H9 (cell line): ENCODE measurements around the gene NEMF. TPM values are rescaled to one million over a fixed set of nuclear protein-coding genes. Genes with fewer than 3 reads are reported as not detected.

ENCODE experiments used
- DNase-seq: peaks from one replicate; pipeline ENCODE4 v3.0.0-alpha.2; 2017
- H2AFZ ChIP-seq: one replicate; pipeline ENCODE4 v1.6.1; 2013; ENCODE audit warnings: mild to moderate bottlenecking, low read length, control low read depth, moderate library complexity
- H2AK5ac ChIP-seq: 2 replicates; pipeline ENCODE4 v1.6.1; 2013; ENCODE audit warnings: low read length, control low read depth, mixed read lengths; ENCODE audit not compliant: insufficient read length
- H2BK120ac ChIP-seq: one replicate; pipeline ENCODE4 v1.6.1; 2013; ENCODE audit warnings: low read depth, mild to moderate bottlenecking, low read length, control low read depth, inconsistent platforms; ENCODE audit not compliant: poor library complexity, severe bottlenecking
- H2BK12ac ChIP-seq: 2 replicates; pipeline ENCODE4 v1.6.1; 2013; ENCODE audit warnings: low read length, control low read depth, mixed read lengths, low read depth; ENCODE audit not compliant: insufficient read length
- H2BK15ac ChIP-seq: 2 replicates; pipeline ENCODE4 v1.6.1; 2013; ENCODE audit warnings: low read depth, low read length, control low read depth
- H2BK20ac ChIP-seq: one replicate; pipeline ENCODE4 v1.6.1; 2013; ENCODE audit warnings: low read depth, mild to moderate bottlenecking, low read length, control low read depth, inconsistent platforms; ENCODE audit not compliant: poor library complexity, severe bottlenecking
- H2BK5ac ChIP-seq: 2 replicates; pipeline ENCODE4 v1.6.1; 2013; ENCODE audit warnings: low read length, control low read depth, mixed read lengths; ENCODE audit not compliant: insufficient read length
- H3K14ac ChIP-seq: 2 replicates; pipeline ENCODE4 v1.6.1; 2013; ENCODE audit warnings: low read length, control low read depth; ENCODE audit not compliant: insufficient read depth
- H3K18ac ChIP-seq: 2 replicates; pipeline ENCODE4 v1.6.1; 2013; ENCODE audit warnings: low read depth, mild to moderate bottlenecking, mixed read lengths, low read length, control low read depth; ENCODE audit not compliant: insufficient read length
- H3K23ac ChIP-seq: 2 replicates; pipeline ENCODE4 v1.6.1; 2013; ENCODE audit warnings: low read length, control low read depth, mixed read lengths, low read depth; ENCODE audit not compliant: insufficient read length
- H3K23me2 ChIP-seq: 2 replicates; pipeline ENCODE4 v1.6.1; 2013; ENCODE audit warnings: low read depth, mild to moderate bottlenecking, mixed read lengths, low read length, control low read depth; ENCODE audit not compliant: insufficient read length, poor library complexity, severe bottlenecking
- H3K27ac ChIP-seq: 2 replicates; pipeline ENCODE4 v1.5.1; 2013; ENCODE audit warnings: low read length, control low read depth, mixed read lengths, low read depth; ENCODE audit not compliant: insufficient read length
- H3K27me3 ChIP-seq: 2 replicates; pipeline ENCODE4 v1.6.1; 2013; ENCODE audit warnings: low read length, control low read depth, inconsistent platforms; ENCODE audit not compliant: insufficient read depth
- H3K4ac ChIP-seq: 2 replicates; pipeline ENCODE4 v1.6.1; 2013; ENCODE audit warnings: low read depth, mild to moderate bottlenecking, control low read depth, inconsistent platforms, low read length, moderate library complexity
- H3K4me1 ChIP-seq: 2 replicates; pipeline ENCODE4 v1.6.1; 2013; ENCODE audit warnings: low read length, control low read depth, inconsistent platforms; ENCODE audit not compliant: insufficient read depth
- H3K4me2 ChIP-seq: 2 replicates; pipeline ENCODE4 v1.6.1; 2013; ENCODE audit warnings: low read length, control low read depth, mixed read lengths; ENCODE audit not compliant: insufficient read length, insufficient read depth
- H3K56ac ChIP-seq: 2 replicates; pipeline ENCODE4 v1.6.1; 2013; ENCODE audit warnings: low read depth, mild to moderate bottlenecking, mixed read lengths, low read length, control low read depth; ENCODE audit not compliant: insufficient read length
- H3K79me1 ChIP-seq: 2 replicates; pipeline ENCODE4 v1.6.1; 2013; ENCODE audit warnings: low read depth, mild to moderate bottlenecking, moderate library complexity, low read length, control low read depth, inconsistent platforms; ENCODE audit not compliant: insufficient read depth, poor library complexity, severe bottlenecking
- H3K79me2 ChIP-seq: 2 replicates; pipeline ENCODE4 v1.6.1; 2013; ENCODE audit warnings: low read length, control low read depth, inconsistent platforms; ENCODE audit not compliant: insufficient read depth
- H3K9ac ChIP-seq: 2 replicates; pipeline ENCODE4 v1.6.1; 2013; ENCODE audit warnings: low read length, control low read depth, mixed read lengths; ENCODE audit not compliant: insufficient read length; ENCODE audit errors: extremely low read depth
- H3K9me3 ChIP-seq: one replicate; pipeline ENCODE4 v1.6.1; 2013; ENCODE audit warnings: low read depth, low read length, inconsistent platforms; ENCODE audit not compliant: control insufficient read depth
- H3T11ph ChIP-seq: one replicate; pipeline ENCODE4 v1.6.1; 2013; ENCODE audit warnings: mild to moderate bottlenecking, low read length, control low read depth, inconsistent platforms
- H4K20me1 ChIP-seq: one replicate; pipeline ENCODE4 v1.6.1; 2013; ENCODE audit not compliant: control insufficient read depth, insufficient read length, insufficient read depth
- H4K5ac ChIP-seq: 2 replicates; pipeline ENCODE4 v1.6.1; 2013; ENCODE audit warnings: low read depth, mild to moderate bottlenecking, mixed read lengths, low read length, control low read depth; ENCODE audit not compliant: insufficient read length
- H4K8ac ChIP-seq: replicated peaks from 2 replicates; pipeline ENCODE4 v1.6.1; 2013; ENCODE audit warnings: low read length, control low read depth, mixed read lengths, low read depth; ENCODE audit not compliant: insufficient read length
- H4K91ac ChIP-seq: 2 replicates; pipeline ENCODE4 v1.6.1; 2013; ENCODE audit warnings: low read depth, mild to moderate bottlenecking, moderate library complexity, mixed read lengths, low read length, control low read depth; ENCODE audit not compliant: insufficient read length
- H3K27ac Mint-ChIP-seq, 3 experiments: 2 replicates in 2 of 3; 3 replicates in 1 of 3; pipeline ENCODE4 v1.8.0; 2020 to 2021; ENCODE audit warnings: mixed read lengths in 3 of 3, mild to moderate bottlenecking in 1 of 3, moderate library complexity in 1 of 3
- H3K27me3 Mint-ChIP-seq: 2 replicates; pipeline ENCODE4 v1.8.0; 2021; ENCODE audit warnings: low read depth, mild to moderate bottlenecking, moderate library complexity, mixed read lengths
- H3K36me3 Mint-ChIP-seq, 3 experiments: 2 replicates in 2 of 3; 3 replicates in 1 of 3; pipeline ENCODE4 v1.8.0; 2020 to 2021; ENCODE audit warnings: low read depth in 3 of 3, mixed read lengths in 3 of 3; ENCODE audit not compliant: insufficient read depth in 1 of 3
- H3K4me1 Mint-ChIP-seq, 2 experiments: 2 replicates each; pipeline ENCODE4 v1.8.0; 2020; ENCODE audit warnings: mixed read lengths in 2 of 2
- H3K4me3 Mint-ChIP-seq, 2 experiments: 2 replicates in 1 of 2; 3 replicates in 1 of 2; pipeline ENCODE4 v1.8.0; 2020 to 2021; ENCODE audit warnings: mild to moderate bottlenecking in 2 of 2, mixed read lengths in 2 of 2, moderate library complexity in 1 of 2
- H3K9me3 Mint-ChIP-seq, 2 experiments: 2 replicates in 1 of 2; 3 replicates in 1 of 2; pipeline ENCODE4 v1.8.0; 2020; ENCODE audit warnings: mild to moderate bottlenecking in 2 of 2, mixed read lengths in 2 of 2, moderate library complexity in 1 of 2
- WGBS: extraction: QIAGEN DNeasy Blood & Tissue Kit; methylation state at CpG from one replicate; pipeline ENCODE4 v1.1.7; 2013; ENCODE audit warnings: missing lambda C conversion rate, low lambda C conversion rate, mixed read lengths; ENCODE audit not compliant: insufficient read length; ENCODE audit errors: extremely low coverage; 5-methylcytosine and 5-hydroxymethylcytosine counted together
- total RNA-seq: library from RNA; stranded (reverse); gene quantifications from 2 replicates; pipeline ENCODE4 v1.2.1, GENCODE V29; 2021
- TF ChIP-seq, protein P1 (sequence below): fragments of 200-600 bp; sonication (generic); conservative IDR thresholded peaks from 3 replicates; pipeline ENCODE4 v1.8.0; 2021; ENCODE audit warnings: antibody characterized with exemption, mild to moderate bottlenecking

Gene NEMF
- total RNA-seq, 1 experiment from 2014 or later, result 57.4 TPM

GRCh38 chr14:49796025-49796424 is 56.6 kb downstream of the NEMF start:
- no peak overlapping the region for H3K14ac ChIP-seq
- H3K23ac ChIP-seq, result no peak overlapping the region
- no peaks in the 10 kb centered on the region for H3K4me1 Mint-ChIP-seq
- H4K5ac ChIP-seq, result no peak overlapping the region
- no peaks in the 10 kb centered on the region for H4K20me1 ChIP-seq
- no peak overlapping the region for H3K18ac ChIP-seq
- H2BK5ac ChIP-seq, result no peak overlapping the region
- no peak overlapping the region for H3K27ac ChIP-seq
- no peak overlapping the region for H3T11ph ChIP-seq
- H2BK15ac ChIP-seq, result no peak overlapping the region
- H3K4me2 ChIP-seq, result no peak overlapping the region
- H3K9me3 Mint-ChIP-seq, result no peaks in the 10 kb centered on the region
- H3K9me3 ChIP-seq, result no peaks in the 10 kb centered on the region
- peaks cover 46 to 91% (median 77%) of the 10 kb centered on the region in 3 experiments; a peak in 6 of 7 replicates for H3K36me3 Mint-ChIP-seq
- no peak overlapping the region for H3K56ac ChIP-seq
- no peaks in the 10 kb centered on the region for H3K27me3 ChIP-seq
- no peaks in the 10 kb centered on the region for H3K79me2 ChIP-seq
- no peak overlapping the region for H2AFZ ChIP-seq
- no peaks in the 10 kb centered on the region for H3K23me2 ChIP-seq
- no peak for DNase-seq
- no peak overlapping the region for H3K27ac Mint-ChIP-seq
- no peak overlapping the region for H3K4me3 Mint-ChIP-seq
- no peak overlapping the region for H2BK12ac ChIP-seq
- H4K91ac ChIP-seq, result no peak overlapping the region
- H2AK5ac ChIP-seq, result no peak overlapping the region
- no peaks in the 10 kb centered on the region for H3K79me1 ChIP-seq
- TF ChIP-seq, protein P1, sequence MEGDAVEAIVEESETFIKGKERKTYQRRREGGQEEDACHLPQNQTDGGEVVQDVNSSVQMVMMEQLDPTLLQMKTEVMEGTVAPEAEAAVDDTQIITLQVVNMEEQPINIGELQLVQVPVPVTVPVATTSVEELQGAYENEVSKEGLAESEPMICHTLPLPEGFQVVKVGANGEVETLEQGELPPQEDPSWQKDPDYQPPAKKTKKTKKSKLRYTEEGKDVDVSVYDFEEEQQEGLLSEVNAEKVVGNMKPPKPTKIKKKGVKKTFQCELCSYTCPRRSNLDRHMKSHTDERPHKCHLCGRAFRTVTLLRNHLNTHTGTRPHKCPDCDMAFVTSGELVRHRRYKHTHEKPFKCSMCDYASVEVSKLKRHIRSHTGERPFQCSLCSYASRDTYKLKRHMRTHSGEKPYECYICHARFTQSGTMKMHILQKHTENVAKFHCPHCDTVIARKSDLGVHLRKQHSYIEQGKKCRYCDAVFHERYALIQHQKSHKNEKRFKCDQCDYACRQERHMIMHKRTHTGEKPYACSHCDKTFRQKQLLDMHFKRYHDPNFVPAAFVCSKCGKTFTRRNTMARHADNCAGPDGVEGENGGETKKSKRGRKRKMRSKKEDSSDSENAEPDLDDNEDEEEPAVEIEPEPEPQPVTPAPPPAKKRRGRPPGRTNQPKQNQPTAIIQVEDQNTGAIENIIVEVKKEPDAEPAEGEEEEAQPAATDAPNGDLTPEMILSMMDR, result no peak
- no peaks in the 10 kb centered on the region for H3K4me1 ChIP-seq
- no peak overlapping the region for H3K4ac ChIP-seq
- WGBS, result no CpG with 5 or more reads among the region's 2 CpGs
- H2BK120ac ChIP-seq, result no peak overlapping the region
- no peak overlapping the region for H4K8ac ChIP-seq
- no peaks in the 10 kb centered on the region for H3K27me3 Mint-ChIP-seq
- no peak overlapping the region for H2BK20ac ChIP-seq
- H3K9ac ChIP-seq, result no peak overlapping the region
